ENCODE data around the gene BAAT.

- no peak for TF ChIP-seq EZH2 (IDR thresholded peaks at IDR 0.05; ENCODE audit: low read depth)
- TF ChIP-seq CTCF (conservative IDR thresholded peaks at IDR 0.05): no peak
Measured at GRCh38 chr9:101398930-101399642, 14.3 kb upstream of the BAAT start.
